Sigmoid colon (tissue), 4 donors: Measurements from ENCODE around the gene AGR3.

Source experiments
- CTCF ChIP-seq, 4 experiments: fragments of 450-650 bp in 3 of 4; fragments of 200-600 bp in 1 of 4; IDR thresholded peaks; one replicate each; pipeline ENCODE4 v1.5.1; 2016 to 2019; ENCODE audit warnings: antibody characterized with exemption in 4 of 4, mild to moderate bottlenecking in 3 of 4, moderate library complexity in 2 of 4
- POLR2AphosphoS5 ChIP-seq, 4 donors: sonication (generic); formaldehyde crosslinking; IDR thresholded peaks; one replicate each; pipeline ENCODE4 v1.6.1; 2017; ENCODE audit warnings: antibody characterized with exemption in 4 of 4

- no peak for TF ChIP-seq CTCF (IDR thresholded peaks at IDR 0.05)
- TF ChIP-seq POLR2AphosphoS5 (IDR thresholded peaks at IDR 0.05), result no peak
These were observed 2.1 kb upstream of the AGR3 start for GRCh38 chr7:16883918-16884317.
